ENCODE results near the gene ANTXR2.

The ANTXR2 gene

GRCh38 chr4:79854856-79855502, 218.1 kb downstream of the ANTXR2 start:
- no peak for DNase-seq

DNA sequence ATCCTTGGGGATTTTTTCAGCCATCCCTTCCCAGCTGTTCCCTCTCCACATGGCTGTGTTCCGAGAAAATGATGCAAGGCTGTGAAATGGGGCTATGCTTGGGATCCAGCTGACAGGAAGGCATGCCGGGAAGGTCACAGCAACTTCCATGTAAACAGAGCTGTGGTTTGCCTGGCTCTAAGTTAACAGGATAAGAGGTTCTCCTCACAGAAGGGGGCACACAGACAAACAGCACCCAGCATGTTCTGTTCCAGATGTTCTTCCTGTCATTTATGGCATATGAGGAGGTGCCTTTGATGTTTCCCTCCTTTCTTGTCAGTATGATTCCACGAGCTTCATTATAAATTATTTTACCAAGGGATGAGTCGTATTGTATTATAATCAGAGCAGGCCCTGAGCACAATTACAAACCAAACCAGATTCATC, 220.7 kb downstream of the ANTXR2 start:
- no peak for DNase-seq

- no peak for DNase-seq
Measured at GRCh38 chr4:79851625-79852304, 221.3 kb downstream of the ANTXR2 start.
